Measurements from ENCODE around the gene HPS3.
"Not testable (repeated sequence)": the region's sequence is repeated elsewhere in the genome, so short reads cannot be mapped to it uniquely, and the experiment has no call there.

Gene HPS3

GRCh38 chr3:149188494-149188893, 59.1 kb downstream of the HPS3 start:
- DNase-seq: no peak

GRCh38 chr3:149195221-149195620, 65.8 kb downstream of the HPS3 start:
- no peak for DNase-seq

- not testable (repeated sequence) for DNase-seq
These were observed 67.6 kb downstream of the HPS3 start for GRCh38 chr3:149196805-149197592.

- DNase-seq: no peak
These were observed 68.2 kb downstream of the HPS3 start for GRCh38 chr3:149197669-149198068.

GRCh38 chr3:149198611-149199010, 69.2 kb downstream of the HPS3 start:
- DNase-seq: no peak

GRCh38 chr3:149199474-149199873, 70.0 kb downstream of the HPS3 start:
- DNase-seq: no peak

- DNase-seq: no peak
These were observed 74.3 kb downstream of the HPS3 start for GRCh38 chr3:149203758-149204157.

- no peak for DNase-seq
These were observed 75.1 kb downstream of the HPS3 start for GRCh38 chr3:149204390-149204991.

- DNase-seq: no peak
These were observed 78.0 kb downstream of the HPS3 start for GRCh38 chr3:149207475-149207874.

- no peak for DNase-seq
These were observed 80.0 kb downstream of the HPS3 start for GRCh38 chr3:149209431-149209830.

- DNase-seq: no peak
These were observed 82.9 kb downstream of the HPS3 start for GRCh38 chr3:149212386-149212785.

- no peak for DNase-seq
These were observed 85.3 kb downstream of the HPS3 start for GRCh38 chr3:149214702-149215101.

GRCh38 chr3:149215515-149215914, 86.1 kb downstream of the HPS3 start:
- no peak for DNase-seq

GRCh38 chr3:149216193-149216869, 86.9 kb downstream of the HPS3 start:
- no peak for DNase-seq

- no peak for DNase-seq
These were observed 87.9 kb downstream of the HPS3 start for GRCh38 chr3:149217347-149217746.

- not testable (repeated sequence) for DNase-seq
These were observed 90.1 kb downstream of the HPS3 start for GRCh38 chr3:149219380-149220121.

GRCh38 chr3:149221783-149222517, 92.5 kb downstream of the HPS3 start, which contains the start of gene CP:
CP (minus strand) TSS chr3:149221829; CDS start chr3:149221792, 37 bp downstream.
- no peak for DNase-seq
